Left lobe of liver (tissue), 2 donors: Measurements from ENCODE around the gene PDE8A. TPM values are rescaled to one million over a fixed set of nuclear protein-coding genes. Genes with fewer than 3 reads are reported as not detected.
"Not testable (repeated sequence)": the region's sequence is repeated elsewhere in the genome, so short reads cannot be mapped to it uniquely, and the experiment has no call there.

Experiments
- ATAC-seq: fragments of 200-7000 bp; cut with Tn5 transposase; one replicate; pipeline ENCODE4 v1.9.1; 2020; ENCODE audit warnings: mild to moderate bottlenecking, moderate library complexity
- DNase-seq: peaks from one replicate; pipeline ENCODE4 v3.0.0-alpha.2; 2020; ENCODE audit warnings: low spot score
- total RNA-seq: library from RNA; stranded (reverse); gene quantifications from one replicate; pipeline ENCODE4 v1.2.1, GENCODE V29; 2021
- donor health status: DM: no; HTN: no; CAD: no; lungs with moderate emphysema.
- donor health status: DM: no; HTN: yes; CAD: no.

PDE8A gene
- total RNA-seq, 1 donor from 2014 or later = 33.1 TPM

DNA sequence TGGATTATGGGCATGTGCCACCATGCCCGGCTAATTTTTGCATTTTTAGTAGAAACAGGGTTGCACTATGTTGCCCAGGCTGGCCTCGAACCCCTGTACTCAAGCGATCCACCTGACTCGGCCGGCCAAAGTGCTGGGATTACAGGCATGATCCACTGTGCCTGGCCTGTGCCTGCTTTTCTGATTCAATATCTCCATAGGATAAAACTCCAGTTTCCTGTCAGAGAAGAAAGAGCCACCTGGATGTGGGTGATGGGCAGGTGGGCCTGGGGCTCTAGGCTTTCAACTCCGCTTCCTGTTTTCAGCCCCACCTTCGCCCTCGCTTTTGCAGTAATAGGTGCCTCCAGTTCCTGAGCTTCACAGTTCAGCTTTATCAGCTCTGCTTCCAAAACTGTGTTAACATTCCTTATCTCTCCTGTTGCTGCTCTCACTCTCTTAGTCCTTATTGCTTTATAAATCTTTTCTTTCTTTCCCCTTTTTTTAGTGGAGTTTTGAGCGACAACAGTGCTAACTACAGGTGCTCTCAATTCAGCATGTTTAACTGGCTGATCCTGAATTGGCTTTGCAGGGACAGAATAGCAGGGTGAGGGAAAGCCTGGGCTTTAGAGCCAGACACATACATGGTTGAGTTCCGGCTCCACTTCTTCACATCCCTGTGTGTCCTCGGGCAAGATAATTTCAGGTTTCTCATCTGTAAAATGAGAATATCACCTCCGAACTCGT, 21.1 kb upstream of the PDE8A start:
- no peak for ATAC-seq
- DNase-seq = no peak

GRCh38 chr15:84961114-84961452, 20.6 kb upstream of the PDE8A start:
- ATAC-seq = no peak
- DNase-seq = no peak

DNA sequence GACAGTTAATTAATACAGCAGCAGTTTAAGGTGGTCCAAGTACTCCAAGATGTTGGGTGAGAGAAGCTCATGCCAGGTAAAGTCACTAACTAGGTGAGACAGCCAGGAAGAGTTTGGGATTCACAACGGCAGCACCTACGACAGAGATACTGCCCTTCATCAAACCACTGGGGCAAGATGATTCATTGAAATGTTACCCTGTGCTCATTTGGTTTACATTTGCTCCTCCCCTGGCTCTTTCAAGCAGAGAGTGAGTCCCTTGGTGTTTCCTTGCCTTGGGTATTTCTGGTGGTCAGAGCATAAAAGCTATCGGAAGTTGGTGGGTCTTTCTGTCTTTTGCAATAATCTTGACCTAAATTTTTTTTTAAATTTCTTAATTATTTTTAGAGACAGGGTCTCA, 19.9 kb upstream of the PDE8A start:
- no peak for DNase-seq
- no peak for ATAC-seq

- ATAC-seq = no peak
- no peak for DNase-seq
These were observed 18.7 kb upstream of the PDE8A start for GRCh38 chr15:84962955-84963354.

DNA sequence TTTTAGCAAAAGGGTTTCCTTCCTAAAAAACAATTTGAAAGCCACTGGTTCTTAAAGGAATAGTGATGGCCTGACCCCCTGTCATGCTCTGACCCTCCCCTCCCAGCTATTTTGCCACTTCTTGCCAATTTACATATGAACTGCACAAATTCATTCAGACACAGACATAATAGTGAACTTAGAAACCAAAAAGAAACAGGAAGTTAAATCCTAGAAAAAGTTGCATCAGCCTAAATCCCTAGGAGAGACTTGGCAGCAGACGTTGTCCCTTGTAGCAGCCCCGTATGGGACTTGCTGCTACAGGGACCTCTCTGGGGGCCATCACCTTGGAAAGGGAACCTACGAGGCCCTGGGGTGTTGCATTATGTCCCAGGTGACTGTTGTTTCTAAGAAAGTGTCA, 14.3 kb upstream of the PDE8A start:
- no peak for DNase-seq
- no peak for ATAC-seq

DNA sequence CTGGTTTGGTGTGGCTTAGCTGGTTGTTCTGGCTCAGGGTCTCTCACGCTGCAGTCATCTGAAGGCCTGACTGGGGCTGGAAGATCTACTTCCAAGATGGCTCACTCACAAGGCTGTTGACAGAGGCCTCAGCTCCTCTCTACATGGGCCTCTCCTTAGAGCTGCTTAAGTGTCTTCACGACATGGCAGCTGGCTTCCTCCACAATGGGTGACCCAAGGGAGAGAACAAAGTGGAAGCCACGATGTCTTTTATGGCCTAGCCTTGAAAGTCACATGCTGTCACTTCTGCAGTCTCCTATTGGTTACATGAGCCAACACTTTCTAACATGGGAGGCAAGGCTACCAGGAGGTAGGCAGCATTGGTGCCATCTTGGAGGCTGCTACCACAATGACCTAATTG, 13.4 kb upstream of the PDE8A start:
- ATAC-seq (no peak), DNase-seq (no peak)

GRCh38 chr15:84969257-84969656, 12.4 kb upstream of the PDE8A start:
- DNase-seq = no peak
- no peak for ATAC-seq

GRCh38 chr15:84970843-84971242, 10.8 kb upstream of the PDE8A start:
- no peak for DNase-seq

DNA sequence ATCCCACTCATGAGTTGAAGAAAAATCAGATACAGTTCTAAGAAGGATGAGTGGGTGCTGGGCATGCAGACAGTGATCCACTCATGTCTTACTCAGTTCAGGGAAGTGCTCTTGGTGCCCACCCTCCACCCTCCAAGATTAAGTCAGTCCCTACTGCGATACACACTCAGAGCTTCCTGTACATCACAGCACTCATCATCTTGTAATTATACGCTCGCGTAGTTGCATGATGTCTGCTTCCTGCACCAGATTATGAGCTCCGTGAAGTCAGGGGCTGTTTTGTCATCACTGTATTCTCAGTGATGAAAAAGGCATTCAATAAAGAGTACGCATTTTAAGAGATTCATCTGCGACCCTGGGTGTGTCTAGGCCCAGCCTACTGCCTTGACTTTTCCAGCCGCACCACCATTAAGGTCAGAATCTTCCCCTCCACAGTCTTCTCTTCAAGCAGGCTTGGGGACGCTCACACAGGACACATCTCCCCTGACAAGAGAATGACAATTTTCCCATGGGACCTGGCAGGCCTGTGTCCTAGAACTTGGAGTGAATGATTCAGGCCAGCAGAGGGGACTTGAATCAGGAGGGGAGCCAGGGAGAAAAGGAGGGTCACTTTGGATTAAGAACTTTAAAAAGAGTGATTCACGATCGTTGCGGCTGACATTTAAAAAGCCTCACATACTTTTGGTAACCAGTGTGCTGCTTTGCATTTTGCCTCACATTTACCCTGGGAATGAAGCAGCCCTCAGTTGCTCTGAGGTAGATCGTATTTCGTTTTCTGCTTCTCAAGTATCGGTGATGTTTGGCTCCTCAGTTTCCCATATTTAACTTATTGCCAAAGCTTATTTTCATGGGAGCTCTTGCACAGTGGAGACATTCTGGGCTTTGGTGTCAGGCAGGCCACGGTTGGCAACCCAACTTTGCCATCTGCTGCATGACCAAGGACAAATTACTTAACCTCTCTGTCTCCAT, 7.9 kb upstream of the PDE8A start:
- ATAC-seq = no peak
- no peak for DNase-seq

More at GRCh38 chr15:84970843-84971242, 10.8 kb upstream of the PDE8A start:
- ATAC-seq = peak; percentile 71

GRCh38 chr15:84975871-84976351, 5.7 kb upstream of the PDE8A start:
- ATAC-seq = peak; percentile 7
- DNase-seq = no peak

DNA sequence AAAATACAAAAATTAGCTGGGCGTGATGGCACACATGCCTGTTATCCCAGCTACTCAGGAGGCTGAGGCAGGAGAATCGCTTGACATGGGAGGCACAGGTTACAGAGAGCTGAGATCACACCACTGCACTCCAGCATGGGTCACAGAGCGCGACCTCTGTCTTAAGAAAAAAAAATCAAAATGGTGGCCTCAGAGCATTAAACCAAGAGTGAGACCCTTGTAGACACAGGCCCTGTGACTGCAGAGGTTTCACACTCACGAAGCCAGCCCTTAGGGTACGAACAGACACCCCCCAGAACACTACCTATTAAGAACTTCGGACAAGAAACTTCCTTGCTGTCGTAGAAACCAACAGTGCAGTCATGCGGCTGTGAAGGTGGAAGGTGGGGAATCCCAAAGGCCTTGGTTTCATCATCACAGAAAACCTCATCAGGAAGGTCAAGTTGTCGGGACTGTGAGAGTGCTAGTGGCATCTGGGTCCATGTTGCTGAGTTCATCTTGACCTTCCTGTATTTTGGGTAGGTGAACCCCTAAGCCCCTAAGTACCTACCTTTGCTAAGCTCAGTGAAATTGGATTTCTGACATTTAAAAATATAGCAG, 4.8 kb upstream of the PDE8A start:
- ATAC-seq (no peak), DNase-seq (no peak)

GRCh38 chr15:84979651-84980050, 2.0 kb upstream of the PDE8A start:
- DNase-seq = peak; percentile 54

DNA sequence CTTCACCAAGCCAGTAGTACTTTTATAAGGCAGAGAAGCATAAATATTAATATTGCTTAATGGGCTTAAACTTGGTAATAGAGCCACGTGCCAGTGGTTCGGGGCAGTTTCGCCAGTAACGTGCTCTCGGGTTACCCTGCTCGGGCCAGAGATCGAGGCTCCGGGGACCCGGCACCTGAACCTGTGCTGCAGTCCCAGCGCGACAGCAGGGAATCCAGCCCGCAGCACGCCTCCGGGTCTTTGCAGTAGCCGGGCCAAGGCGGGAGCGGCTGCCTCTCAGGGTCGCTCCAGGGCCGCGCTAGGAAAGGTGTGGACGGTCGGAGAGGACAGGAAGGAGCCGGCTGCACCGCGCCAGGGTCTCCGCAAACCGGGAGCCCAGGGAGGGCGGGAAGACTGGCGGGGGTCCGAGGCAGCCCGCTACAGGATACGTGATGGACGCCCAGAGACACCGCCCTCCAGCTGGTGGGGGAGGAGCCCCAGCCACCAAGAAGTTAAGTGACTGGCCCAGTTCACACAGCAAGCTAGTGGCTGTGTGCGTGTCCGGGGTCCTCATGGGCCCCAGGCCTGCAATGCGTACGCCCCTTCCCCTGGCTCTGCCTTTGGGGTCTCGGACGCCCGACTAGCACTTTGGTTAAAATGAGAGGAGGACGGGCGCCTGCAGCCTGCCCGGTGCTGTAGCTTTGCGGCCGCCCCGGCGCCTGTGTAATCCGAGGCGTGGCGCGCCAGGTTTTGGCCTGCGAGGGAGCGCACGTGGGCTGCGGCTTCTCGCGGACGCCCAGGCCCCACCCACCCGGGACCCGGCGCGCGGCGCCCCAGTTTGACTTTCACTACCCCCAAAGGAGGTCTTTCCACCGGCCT, 1.2 kb upstream of the PDE8A start:
- peak; percentile 91 for DNase-seq
- ATAC-seq = peak; percentile 69

More at GRCh38 chr15:84979651-84980050, 2.0 kb upstream of the PDE8A start:
- ATAC-seq = no peak

GRCh38 chr15:84981054-84981710, 474 bp upstream of the PDE8A start:
- ATAC-seq (peak; percentile 75), DNase-seq (peak; percentile 98)

- DNase-seq (peak; percentile 84), ATAC-seq (peak; percentile 32)
These were observed 755 bp downstream of the PDE8A start for GRCh38 chr15:84982301-84982920.

DNA sequence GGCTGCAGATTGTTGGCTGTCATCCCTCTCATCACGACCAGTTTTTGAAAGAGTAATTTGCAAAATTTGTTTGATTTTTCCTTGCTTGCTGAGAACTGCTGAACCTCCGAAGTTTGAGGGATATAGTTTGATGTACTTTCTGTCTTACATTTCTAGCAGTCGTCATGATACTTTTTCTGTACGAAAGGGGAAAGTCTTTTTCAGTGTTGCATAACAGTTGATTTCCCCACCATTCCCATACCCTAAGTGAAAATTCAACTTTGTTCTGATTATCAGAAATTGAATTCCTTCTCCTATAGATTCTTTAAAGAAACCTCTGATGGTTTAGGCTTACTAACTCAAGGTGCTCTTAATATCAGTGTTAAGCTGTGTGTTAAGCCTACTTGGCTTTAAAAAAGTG, 1.6 kb downstream of the PDE8A start:
- ATAC-seq (no peak), DNase-seq (no peak)

DNA sequence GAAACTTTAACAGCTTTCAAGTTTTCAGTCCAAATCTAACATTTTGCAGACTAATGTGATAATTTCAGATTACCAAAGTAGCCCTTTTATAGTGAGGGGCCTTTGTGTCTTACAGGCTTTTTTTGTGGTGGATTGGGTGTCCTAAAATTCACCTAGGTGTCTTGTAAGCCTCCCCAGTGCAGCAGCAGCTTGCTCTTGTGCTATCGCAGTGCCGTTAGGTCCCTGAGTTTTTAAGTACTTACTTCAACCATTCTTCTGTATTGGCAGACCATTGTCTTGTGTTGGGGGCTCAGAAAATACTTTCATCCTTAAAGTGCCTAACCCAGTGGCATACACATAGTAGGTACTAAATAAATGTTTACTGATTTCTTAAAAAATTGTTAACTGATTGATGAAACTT, 2.1 kb downstream of the PDE8A start:
- ATAC-seq = no peak
- DNase-seq = no peak

DNA sequence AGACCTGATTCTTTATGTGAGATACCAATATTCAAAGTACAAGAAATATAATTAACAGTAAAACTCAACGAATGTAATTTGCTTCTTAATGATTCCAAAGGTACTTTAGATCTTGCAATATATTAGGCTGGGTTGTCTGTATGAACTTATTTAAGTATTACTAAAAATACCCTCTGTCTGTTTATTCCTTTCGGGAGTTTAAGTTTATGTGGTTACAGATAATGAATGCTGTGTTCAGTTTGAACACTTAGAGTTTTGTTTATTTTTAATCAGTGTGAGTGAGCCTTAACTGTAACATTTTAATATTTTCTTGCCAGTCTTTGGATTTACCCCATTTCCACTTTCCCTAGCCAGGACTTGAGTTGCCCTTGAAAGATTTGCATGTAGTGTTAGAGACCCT, 3.5 kb downstream of the PDE8A start:
- DNase-seq = no peak
- no peak for ATAC-seq

- DNase-seq, ATAC-seq: not testable (repeated sequence)
These were observed 5.7 kb downstream of the PDE8A start for GRCh38 chr15:84987351-84987750.
